Esophagus muscularis mucosa (tissue), 4 donors: Measurements from ENCODE around the gene CORO2B. TPM values are rescaled to one million over a fixed set of nuclear protein-coding genes. Genes with fewer than 3 reads are reported as not detected.

ENCODE experiments used
- DNase-seq: peaks from one replicate; pipeline ENCODE4 v3.0.0-alpha.2; 2017; ENCODE audit errors: extremely low spot score
- H3K27ac ChIP-seq, 4 donors: fragments of 200-600 bp; sonication (generic); replicated peaks in 1 of 4; 1 replicate in 3 of 4; 2 replicates in 1 of 4; pipeline ENCODE4 v1.5.1; 2016 to 2019; ENCODE audit warnings: mild to moderate bottlenecking in 1 of 4
- H3K27me3 ChIP-seq, 4 donors: fragments of 200-600 bp; sonication (generic); one replicate each; pipeline versions ENCODE4 v1.5.1 to v1.6.0; 2016 to 2019
- H3K36me3 ChIP-seq, 4 donors: fragments of 200-600 bp; sonication (generic); one replicate each; pipeline ENCODE4 v1.5.1; 2016 to 2019
- H3K4me1 ChIP-seq, 4 donors: fragments of 200-600 bp; sonication (generic); one replicate each; pipeline ENCODE4 v1.5.1; 2016 to 2019
- H3K4me3 ChIP-seq, 4 donors: fragments of 200-600 bp; sonication (generic); 1 replicate in 2 of 4; 2 replicates in 2 of 4; pipeline ENCODE4 v1.5.1; 2016 to 2019; ENCODE audit warnings: mild to moderate bottlenecking in 4 of 4, moderate library complexity in 1 of 4
- H3K9me3 ChIP-seq, 4 donors: fragments of 200-600 bp; sonication (generic); 1 replicate in 3 of 4; 2 replicates in 1 of 4; pipeline ENCODE4 v1.5.1; 2016 to 2019
- CTCF ChIP-seq, 3 experiments: fragments of 200-600 bp in 2 of 3; fragments of 450-650 bp in 1 of 3; sonication (generic) in 2 of 3; IDR thresholded peaks; one replicate each; pipeline ENCODE4 v1.5.1; 2017 to 2019; ENCODE audit warnings: antibody characterized with exemption in 3 of 3, mild to moderate bottlenecking in 2 of 3, moderate library complexity in 1 of 3
- EP300 ChIP-seq: sonication (generic); formaldehyde crosslinking; IDR thresholded peaks from one replicate; pipeline ENCODE4 v1.6.1; 2017; ENCODE audit warnings: antibody characterized with exemption
- POLR2A ChIP-seq: fragments of 450-650 bp; IDR thresholded peaks from one replicate; pipeline ENCODE4 v1.6.1; 2017; ENCODE audit warnings: antibody characterized with exemption, moderate library complexity, mild to moderate bottlenecking, low read depth
- POLR2AphosphoS5 ChIP-seq, 2 donors: sonication (generic); formaldehyde crosslinking; IDR thresholded peaks; one replicate each; pipeline ENCODE4 v1.6.1; 2017; ENCODE audit warnings: antibody characterized with exemption in 2 of 2
- whole genome bisulfite sequencing: methylation state at CpG from one replicate; pipeline ENCODE4 v1.1.5; 2018; 5-methylcytosine and 5-hydroxymethylcytosine counted together
- intact Hi-C: fragments of 100-400 bp; cut with DNase I; formaldehyde crosslinking; loops from one replicate; pipeline ENCODE4 v1.15.1; 2023
- total RNA-seq, 4 donors: library from RNA; depleted of rRNA; stranded (reverse); fragments of >200 nt; gene quantifications; one replicate each; pipeline versions ENCODE4 v1.1.0 to v1.2.1, GENCODE V29; 2016

Gene CORO2B
- total RNA-seq, 4 donors from 2014 or later: 5.8 to 12.2 (median 7.5) TPM

GRCh38 chr15:68732451-68732850, 153.7 kb downstream of the CORO2B start:
- 100% methylated on average over 2 of the region's 2 CpGs for WGBS
- Histone ChIP-seq H3K27ac (no peak overlapping the region), H3K9me3 (no peaks in the 10 kb centered on the region), H3K4me1 (peaks cover 26 to 42% (median 32%) of the 10 kb centered on the region in 4 donors), H3K4me3 (no peak overlapping the region), H3K36me3 (no peaks in the 10 kb centered on the region), H3K27me3 (no peaks in the 10 kb centered on the region)
- no peak for TF ChIP-seq POLR2AphosphoS5 (IDR thresholded peaks at IDR 0.05)
- no peak for DNase-seq
- intact Hi-C loops: loop anchor here (5.0 kb wide), 1 partner anchor 85 kb away; no protein-coding TSS in a partner anchor

GRCh38 chr15:68733666-68734065, 154.9 kb downstream of the CORO2B start:
- TF ChIP-seq EP300 (no peak), POLR2AphosphoS5 (IDR thresholded peaks at IDR 0.05) (no peak), POLR2A (no peak), CTCF (IDR thresholded peaks at IDR 0.05) (no peak)
- no peak for DNase-seq
- Histone ChIP-seq H3K4me1 (peaks cover 26 to 38% (median 32%) of the 10 kb centered on the region in 4 donors), H3K27me3 (no peaks in the 10 kb centered on the region), H3K9me3 (no peaks in the 10 kb centered on the region), H3K36me3 (no peaks in the 10 kb centered on the region), H3K4me3 (no peak overlapping the region), H3K27ac (no peak overlapping the region)
- 47% methylated on average over 6 of the region's 6 CpGs for WGBS
- intact Hi-C loops: loop anchor here (5.0 kb wide), 1 partner anchor 84 kb away; no protein-coding TSS in a partner anchor

- H3K4me1 ChIP-seq: peaks cover 22 to 35% (median 31%) of the 10 kb centered on the region in 4 donors
- H3K27ac ChIP-seq: no peak overlapping the region
- H3K4me3 ChIP-seq: no peak overlapping the region
- no peaks in the 10 kb centered on the region for H3K9me3 ChIP-seq
- no peak for TF ChIP-seq EP300
- no peak for TF ChIP-seq POLR2AphosphoS5 (IDR thresholded peaks at IDR 0.05)
- no peak for TF ChIP-seq POLR2A
- no peak for TF ChIP-seq CTCF (IDR thresholded peaks at IDR 0.05)
- H3K36me3 ChIP-seq: no peaks in the 10 kb centered on the region
- H3K27me3 ChIP-seq: no peaks in the 10 kb centered on the region
- no peak for DNase-seq
- intact Hi-C loops: loop anchor here (5.0 kb wide), 1 partner anchor 83 kb away; no protein-coding TSS in a partner anchor
These were observed 155.6 kb downstream of the CORO2B start for GRCh38 chr15:68734352-68734751.

- Histone ChIP-seq H3K36me3 (no peaks in the 10 kb centered on the region), H3K4me3 (no peak overlapping the region), H3K27me3 (no peaks in the 10 kb centered on the region), H3K27ac (no peak overlapping the region), H3K4me1 (peaks cover 17 to 30% (median 25%) of the 10 kb centered on the region in 4 donors), H3K9me3 (no peaks in the 10 kb centered on the region)
- no peak for DNase-seq
- TF ChIP-seq POLR2A (no peak), EP300 (no peak), POLR2AphosphoS5 (IDR thresholded peaks at IDR 0.05) (no peak), CTCF (IDR thresholded peaks at IDR 0.05) (no peak)
- intact Hi-C loops: loop anchor here (5.0 kb wide), 1 partner anchor 82 kb away; no protein-coding TSS in a partner anchor
These were observed 156.1 kb downstream of the CORO2B start for GRCh38 chr15:68734881-68735280.

- Histone ChIP-seq H3K4me1 (peaks cover 9 to 22% (median 18%) of the 10 kb centered on the region in 4 donors), H3K27me3 (no peaks in the 10 kb centered on the region), H3K9me3 (no peaks in the 10 kb centered on the region), H3K4me3 (no peak overlapping the region), H3K36me3 (no peaks in the 10 kb centered on the region), H3K27ac (no peak overlapping the region)
- intact Hi-C loops: no loop called here
- TF ChIP-seq POLR2A (no peak), POLR2AphosphoS5 (IDR thresholded peaks at IDR 0.05) (no peak), CTCF (IDR thresholded peaks at IDR 0.05) (no peak)
- no peak for DNase-seq
These were observed 156.8 kb downstream of the CORO2B start for GRCh38 chr15:68735610-68736009.
